Type B pancreatic cell (in vitro differentiated cells): ENCODE measurements around the gene DUX4. TPM values are rescaled to one million over a fixed set of nuclear protein-coding genes. Genes with fewer than 3 reads are reported as not detected.
A peak's percentile ranks its signal among the peaks of the same experiment; 100 is the strongest.
"Not testable (repeated sequence)": the region's sequence is repeated elsewhere in the genome, so short reads cannot be mapped to it uniquely, and the experiment has no call there.

ENCODE experiments used
- DNase-seq: peaks from one replicate; pipeline ENCODE4 v3.0.0; 2021; ENCODE audit warnings: mixed read lengths; ENCODE audit not compliant: unreplicated experiment; ENCODE audit errors: extremely low spot score
- H3K27ac Mint-ChIP-seq: 2 replicates; pipeline ENCODE4 v1.8.0; 2021; ENCODE audit warnings: mild to moderate bottlenecking, mixed read lengths
- H3K27me3 Mint-ChIP-seq: 2 replicates; pipeline ENCODE4 v1.8.0; 2021; ENCODE audit warnings: mixed read lengths
- H3K36me3 Mint-ChIP-seq: 2 replicates; pipeline ENCODE4 v1.8.0; 2021; ENCODE audit warnings: mixed read lengths
- H3K4me1 Mint-ChIP-seq: one replicate; pipeline ENCODE4 v1.8.0; 2021; ENCODE audit warnings: mixed read lengths; ENCODE audit not compliant: unreplicated experiment
- H3K4me3 Mint-ChIP-seq: 2 replicates; pipeline ENCODE4 v1.8.0; 2021; ENCODE audit warnings: mild to moderate bottlenecking, mixed read lengths
- H3K9me3 Mint-ChIP-seq: 2 replicates; pipeline ENCODE4 v1.8.0; 2021; ENCODE audit warnings: mixed read lengths
- long read RNA-seq: library from polyadenylated mRNA; unstranded; transcript quantifications from one replicate; pipeline ENCODE4 v2.0.0, GENCODE V29; 2020
- total RNA-seq: library from RNA; stranded (reverse); gene quantifications from 2 replicates; pipeline ENCODE4 v1.2.1, GENCODE V29; 2021; ENCODE audit warnings: low replicate concordance

DUX4 gene
- total RNA-seq, result not detected in 2 replicates
- long read RNA-seq, result 0 reads

GRCh38 chr4:190173428-190173827, at the start of gene DUX4:
Gene DUX4 (plus strand): TSS chr4:190173774. CDS start chr4:190173774, 0 bp downstream.
- not testable (repeated sequence) for H3K9me3 Mint-ChIP-seq, H3K27me3 Mint-ChIP-seq, H3K27ac Mint-ChIP-seq, H3K4me1 Mint-ChIP-seq, DNase-seq, H3K4me3 Mint-ChIP-seq, H3K36me3 Mint-ChIP-seq

- H3K4me1 Mint-ChIP-seq, H3K4me3 Mint-ChIP-seq, H3K9me3 Mint-ChIP-seq, H3K36me3 Mint-ChIP-seq, H3K27me3 Mint-ChIP-seq, DNase-seq, H3K27ac Mint-ChIP-seq: not testable (repeated sequence)
Observed at GRCh38 chr4:190175436-190175835, 1.9 kb downstream of the DUX4 start.

GRCh38 chr4:190177727-190178605, 4.4 kb downstream of the DUX4 start:
- H3K36me3 Mint-ChIP-seq, H3K4me3 Mint-ChIP-seq, H3K4me1 Mint-ChIP-seq, H3K9me3 Mint-ChIP-seq, H3K27me3 Mint-ChIP-seq, H3K27ac Mint-ChIP-seq: not testable (repeated sequence)
- peak; percentile 76 for DNase-seq

GRCh38 chr4:190178606-190178990, 5.0 kb downstream of the DUX4 start:
- not testable (repeated sequence) for H3K9me3 Mint-ChIP-seq, H3K36me3 Mint-ChIP-seq, DNase-seq, H3K4me3 Mint-ChIP-seq, H3K27ac Mint-ChIP-seq, H3K4me1 Mint-ChIP-seq, H3K27me3 Mint-ChIP-seq

- H3K27me3 Mint-ChIP-seq, DNase-seq, H3K36me3 Mint-ChIP-seq, H3K27ac Mint-ChIP-seq, H3K4me3 Mint-ChIP-seq, H3K4me1 Mint-ChIP-seq, H3K9me3 Mint-ChIP-seq: not testable (repeated sequence)
Observed at GRCh38 chr4:190179030-190179739, 5.6 kb downstream of the DUX4 start.

- not testable (repeated sequence) for H3K9me3 Mint-ChIP-seq, H3K36me3 Mint-ChIP-seq, H3K4me3 Mint-ChIP-seq, H3K27ac Mint-ChIP-seq, H3K27me3 Mint-ChIP-seq, H3K4me1 Mint-ChIP-seq, DNase-seq
Observed at GRCh38 chr4:190179740-190180094, 6.1 kb downstream of the DUX4 start.

- not testable (repeated sequence) for H3K4me3 Mint-ChIP-seq, H3K4me1 Mint-ChIP-seq, H3K27me3 Mint-ChIP-seq, H3K27ac Mint-ChIP-seq, DNase-seq, H3K9me3 Mint-ChIP-seq, H3K36me3 Mint-ChIP-seq
Observed at GRCh38 chr4:190180947-190181346, 7.4 kb downstream of the DUX4 start.

GRCh38 chr4:190181481-190182100, 8.0 kb downstream of the DUX4 start:
- peak; percentile 78 for DNase-seq
- not testable (repeated sequence) for H3K9me3 Mint-ChIP-seq, H3K4me3 Mint-ChIP-seq, H3K4me1 Mint-ChIP-seq, H3K27ac Mint-ChIP-seq, H3K27me3 Mint-ChIP-seq, H3K36me3 Mint-ChIP-seq

GRCh38 chr4:190203510-190203909, 29.9 kb downstream of the DUX4 start:
- H3K4me3 Mint-ChIP-seq, H3K9me3 Mint-ChIP-seq, H3K27ac Mint-ChIP-seq, H3K4me1 Mint-ChIP-seq, H3K27me3 Mint-ChIP-seq, H3K36me3 Mint-ChIP-seq: not testable (repeated sequence)
- DNase-seq, result peak; percentile 69

Other genes starting within 250 kb of the DUX4 start
- gene FRG1, start 232.9 kb upstream of the DUX4 start, total RNA-seq, result 30.1 and 42.3 TPM in 2 replicates
- not detected in 2 replicates for gene FRG2, start 146.5 kb upstream of the DUX4 start, total RNA-seq
- gene DBET, start 109.3 kb upstream of the DUX4 start, total RNA-seq, result not detected in 2 replicates